IMR-90 (cell line): ENCODE results near the gene GRB2. TPM values are rescaled to one million over a fixed set of nuclear protein-coding genes. Genes with fewer than 3 reads are reported as not detected.
A peak's percentile ranks its signal among the peaks of the same experiment; 100 is the strongest.

ENCODE experiments used
- ATAC-seq: fragments of 200-7000 bp; cut with Tn5 transposase; 2 replicates; pipeline ENCODE4 v1.9.1; 2020; ENCODE audit warnings: low read depth, mild to moderate bottlenecking, moderate library complexity
- BruUV-seq: library from RNA; stranded (reverse); fragments of 400-500 nt; replicated peaks from 2 replicates; lab custom pipeline; 2021; lab: Mats Ljungman, UMichigan
- CTCF ChIA-PET: fragments of 300-600 bp; formaldehyde crosslinking; extraction: SDS; loops from one replicate; lab custom pipeline; 2021; ENCODE audit warnings: antibody characterized with exemption; lab: Yijun Ruan, JAX
- POLR2A ChIA-PET: fragments of 300-600 bp; sonication (Branson Sonifier 250); formaldehyde crosslinking; loops from one replicate; lab custom pipeline; 2022; ENCODE audit warnings: antibody characterized with exemption; ENCODE audit not compliant: unreplicated experiment; lab: Charles Lee
- DNase-seq: peaks from one replicate; pipeline ENCODE4 v3.0.0; 2013
- H2AFZ ChIP-seq: replicated peaks from 2 replicates; pipeline ENCODE3; 2013; ENCODE audit warnings: low read length, mild to moderate bottlenecking; ENCODE audit not compliant: poor library complexity
- H2AK5ac ChIP-seq: 2 replicates; pipeline ENCODE4 v1.6.1; 2013; ENCODE audit warnings: low read depth, low read length, inconsistent platforms
- H2AK9ac ChIP-seq: replicated peaks from 2 replicates; pipeline ENCODE3; 2013; ENCODE audit warnings: mild to moderate bottlenecking, low read depth, low read length, moderate library complexity; ENCODE audit not compliant: poor library complexity
- H2BK120ac ChIP-seq: 2 replicates; pipeline ENCODE4 v1.6.1; 2013; ENCODE audit warnings: low read depth, low read length, inconsistent platforms
- H2BK15ac ChIP-seq: 3 replicates; pipeline ENCODE4 v1.6.1; 2013; ENCODE audit warnings: low read depth, low read length, inconsistent platforms
- H2BK20ac ChIP-seq: 2 replicates; pipeline ENCODE4 v1.6.1; 2013; ENCODE audit warnings: low read depth, mild to moderate bottlenecking, inconsistent platforms, low read length, moderate library complexity
- H2BK5ac ChIP-seq: 2 replicates; pipeline ENCODE4 v1.6.1; 2013; ENCODE audit warnings: mild to moderate bottlenecking, low read depth, low read length, inconsistent platforms; ENCODE audit not compliant: poor library complexity, severe bottlenecking
- H3K14ac ChIP-seq: replicated peaks from 2 replicates; pipeline ENCODE4 v1.6.1; 2013; ENCODE audit warnings: low read depth, low read length, inconsistent platforms
- H3K18ac ChIP-seq: 2 replicates; pipeline ENCODE4 v1.6.1; 2013; ENCODE audit warnings: low read depth, low read length, control low read depth
- H3K23ac ChIP-seq: 2 replicates; pipeline ENCODE4 v1.6.1; 2013; ENCODE audit warnings: low read depth, low read length, inconsistent platforms
- H3K27ac ChIP-seq: 2 replicates; pipeline ENCODE4 v1.5.1; 2013; ENCODE audit warnings: mild to moderate bottlenecking, control low read depth, low read length; ENCODE audit not compliant: insufficient read depth
- H3K27me3 ChIP-seq: 2 replicates; pipeline ENCODE4 v1.6.1; 2013; ENCODE audit warnings: low read length; ENCODE audit not compliant: control insufficient read depth, insufficient read depth
- H3K36me3 ChIP-seq: 2 replicates; pipeline ENCODE4 v1.6.1; 2013; ENCODE audit warnings: low read length, mixed read lengths; ENCODE audit not compliant: control insufficient read depth, insufficient read depth
- H3K4ac ChIP-seq: 2 replicates; pipeline ENCODE4 v1.6.1; 2013; ENCODE audit warnings: low read depth, low read length, inconsistent platforms
- H3K4me1 ChIP-seq: 2 replicates; pipeline ENCODE4 v1.6.1; 2013; ENCODE audit warnings: low read length, mixed read lengths; ENCODE audit not compliant: control insufficient read depth, insufficient read depth
- H3K4me2 ChIP-seq: 2 replicates; pipeline ENCODE4 v1.6.1; 2013; ENCODE audit warnings: low read depth, mild to moderate bottlenecking, control low read depth, low read length, moderate library complexity
- H3K4me3 ChIP-seq: 2 replicates; pipeline ENCODE4 v1.5.1; 2013; ENCODE audit warnings: low read depth, mild to moderate bottlenecking, control low read depth, low read length, moderate library complexity; ENCODE audit not compliant: insufficient read depth
- H3K56ac ChIP-seq: 2 replicates; pipeline ENCODE4 v1.6.1; 2013; ENCODE audit warnings: low read length, inconsistent platforms; ENCODE audit not compliant: insufficient read depth; ENCODE audit errors: extremely low read depth
- H3K79me1 ChIP-seq, 2 experiments: 2 replicates each; pipeline ENCODE4 v1.6.1; 2013; ENCODE audit warnings: low read length in 2 of 2, inconsistent platforms in 1 of 2, low read depth in 1 of 2
- H3K9ac ChIP-seq: 2 replicates; pipeline ENCODE4 v1.6.1; 2013; ENCODE audit warnings: low read depth, low read length, control low read depth
- H3K9me1 ChIP-seq: 2 replicates; pipeline ENCODE4 v1.6.1; 2013; ENCODE audit warnings: low read length, inconsistent platforms; ENCODE audit not compliant: insufficient read depth
- H3K9me3 ChIP-seq: 2 replicates; pipeline ENCODE4 v1.6.1; 2013; ENCODE audit warnings: low read length; ENCODE audit not compliant: control insufficient read depth, insufficient read depth
- H4K20me1 ChIP-seq: 2 replicates; pipeline ENCODE4 v1.6.1; 2013; ENCODE audit warnings: low read length, inconsistent platforms; ENCODE audit not compliant: insufficient read depth
- H4K5ac ChIP-seq: 2 replicates; pipeline ENCODE4 v1.6.1; 2013; ENCODE audit warnings: mild to moderate bottlenecking, low read depth, low read length, control low read depth
- H4K8ac ChIP-seq, 2 experiments: 2 replicates each; pipeline ENCODE4 v1.6.1; 2013; ENCODE audit warnings: low read depth in 2 of 2, low read length in 2 of 2, control low read depth in 1 of 2, inconsistent platforms in 1 of 2
- H4K91ac ChIP-seq: 2 replicates; pipeline ENCODE4 v1.6.1; 2013; ENCODE audit warnings: low read depth, low read length, inconsistent platforms; ENCODE audit not compliant: insufficient read depth
- CEBPB ChIP-seq: IDR thresholded peaks from 2 replicates; pipeline ENCODE4 v1.6.1; 2012; ENCODE audit warnings: low read depth, low read length, improper control_type of control experiment
- RAD21 ChIP-seq: IDR thresholded peaks from 2 replicates; pipeline ENCODE4 v1.6.1; 2012; ENCODE audit warnings: low read length, improper control_type of control experiment
- WGBS, 2 experiments: methylation state at CpG; one replicate each; pipeline versions ENCODE4 v1.1.5 to v1.1.7; 2013; ENCODE audit warnings: missing lambda C conversion rate in 2 of 2; ENCODE audit not compliant: insufficient read length in 1 of 2; ENCODE audit errors: extremely low coverage in 2 of 2; 5-methylcytosine and 5-hydroxymethylcytosine counted together
- dilution Hi-C: fragments of 300-500 bp; cut with HindIII; formaldehyde crosslinking; loops from one replicate; pipeline ENCODE4 v1.14.3; 2018; ENCODE audit warnings: low sequenced_read_pairs; ENCODE audit not compliant: unreplicated experiment
- in situ Hi-C: fragments of 300-500 bp; cut with MboI; formaldehyde crosslinking; loops from 3 replicates; pipeline ENCODE4 v1.14.3; 2019; ENCODE audit warnings: low sequenced_read_pairs, inconsistent platforms, mixed read lengths
- intact Hi-C: fragments of 100-400 bp; cut with micrococcal nuclease; formaldehyde crosslinking; loops from 2 replicates; pipeline ENCODE4 v1.10.0; 2022
- polyA plus RNA-seq, 3 experiments: library from polyadenylated mRNA; depleted of rRNA; stranded (reverse); fragments of >200 nt; gene quantifications; 2 replicates each; pipeline ENCODE4 v1.2.3, GENCODE V29; 2012; ENCODE audit warnings: low replicate concordance in 1 of 3
- total RNA-seq: library from RNA; depleted of rRNA; stranded (reverse); fragments of >200 nt; gene quantifications from 2 replicates; pipeline ENCODE4 v1.2.3, GENCODE V29; 2012

The GRB2 gene
- total and polyA plus RNA-seq, 2 of the 4 experiments (the other 2 are of a cell fraction), result 49.3 to 62.1 TPM

DNA sequence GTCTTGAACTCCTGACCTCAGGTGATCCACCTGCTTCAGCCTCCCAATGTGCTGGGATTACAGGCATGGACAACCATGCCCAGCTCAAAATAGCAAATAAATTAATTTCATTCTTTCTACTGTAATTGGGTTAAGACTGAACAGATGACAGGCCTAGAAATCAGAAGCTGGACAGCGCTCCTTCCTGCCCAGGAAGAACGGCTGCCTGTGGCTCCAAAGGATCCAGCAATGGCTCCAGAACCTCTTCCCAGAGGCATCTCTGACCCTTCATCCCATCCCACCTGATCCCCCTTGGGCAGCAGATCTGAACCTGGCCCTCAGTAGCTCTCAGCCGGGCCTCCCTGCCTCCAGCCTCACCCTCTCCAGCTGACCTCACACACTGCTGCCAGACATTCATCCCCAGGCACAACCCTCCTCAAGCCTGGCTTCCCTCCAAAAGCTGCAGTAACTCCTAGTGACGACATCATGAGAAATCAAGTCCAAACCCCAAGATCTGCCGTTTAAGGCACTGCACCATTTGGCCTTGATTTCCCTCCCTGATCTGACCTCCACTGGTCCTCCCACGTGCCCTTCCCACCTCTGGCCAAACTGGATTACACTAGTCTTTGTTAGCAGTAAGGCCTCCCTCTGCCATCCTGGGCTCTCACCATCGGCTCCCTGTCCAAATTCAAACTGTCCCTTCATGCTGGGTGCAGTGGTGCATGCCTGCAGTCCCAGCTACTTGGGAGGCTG lies 131.3 kb downstream of the GRB2 start:
- no peak for ATAC-seq
- Histone ChIP-seq H3K4ac (no peak overlapping the region), H3K27ac (no peak overlapping the region), H3K9me1 (peaks cover 17% of the 10 kb centered on the region), H2BK20ac (no peak overlapping the region), H3K4me1 (peaks cover 18% of the 10 kb centered on the region), H3K4me2 (no peak overlapping the region), H3K9ac (no peak overlapping the region), H4K20me1 (no peaks in the 10 kb centered on the region; the same call in none of the 2 replicates), H3K9me3 (no peaks in the 10 kb centered on the region), H4K8ac (peak overlapping the region in 1 of 2 experiments; percentile 26; a peak in 1 of 4 replicates), H3K18ac (no peak overlapping the region), H4K91ac (no peak overlapping the region), H2AK9ac (no peak overlapping the region), H2AK5ac (no peak overlapping the region), H3K36me3 (no peaks in the 10 kb centered on the region), H2AFZ (no peak overlapping the region), H3K23ac (no peak overlapping the region), H2BK120ac (no peak overlapping the region), H3K14ac (no peak overlapping the region; the same call in 1 of the 2 replicates), H3K27me3 (no peaks in the 10 kb centered on the region), H3K4me3 (no peak overlapping the region), H2BK5ac (no peak overlapping the region), H3K56ac (no peak overlapping the region), H3K79me1 (peaks cover 4 to 11% of the 10 kb centered on the region in 2 experiments; a peak in 3 of 4 replicates), H4K5ac (no peak overlapping the region), H2BK15ac (no peak overlapping the region)
- ChIA-PET CTCF (interaction anchor here (1.1 kb wide), 1 partner anchor 120 kb away, joined by 3 read pairs; no protein-coding TSS in a partner anchor), POLR2A (no interaction called here)
- peak; percentile 77 for DNase-seq
- intact Hi-C loops (loop anchor here (10.0 kb wide), 1 partner anchor 241 kb away; the partner anchor contains the start of genes CASKIN2 and TSEN54), dilution Hi-C loops (no loop called here), in situ Hi-C loops (no loop called here)
- TF ChIP-seq CEBPB (0 out of 2 replicates have a peak, but pooled peaks have one; percentile 34), RAD21 (no peak)
- no TSS peak for BruUV-seq
- WGBS, 2 experiments, result 18% methylated on average over 3 of the region's 7 CpGs; no CpG with 5 or more reads in 1 of the 2 experiments
